Panc1 (cell line): ENCODE results near the gene NEURL4. TPM values are rescaled to one million over a fixed set of nuclear protein-coding genes. Genes with fewer than 3 reads are reported as not detected.

Source experiments
- ATAC-seq: fragments of 200-7000 bp; cut with Tn5 transposase; 2 replicates; pipeline ENCODE4 v1.9.1; 2020; ENCODE audit warnings: mild to moderate bottlenecking, moderate library complexity
- BruUV-seq: library from RNA; stranded (reverse); fragments of 400-500 nt; replicated peaks from 2 replicates; lab custom pipeline; 2021; lab: Mats Ljungman, UMichigan
- CTCF ChIA-PET: fragments of 300-600 bp; sonication (Branson Sonifier 250); formaldehyde crosslinking; loops from one replicate; lab custom pipeline; 2022; ENCODE audit warnings: antibody characterized with exemption; lab: Charles Lee
- POLR2A ChIA-PET: fragments of 300-600 bp; sonication (Branson Sonifier 250); formaldehyde crosslinking; loops from one replicate; lab custom pipeline; 2022; ENCODE audit warnings: antibody characterized with exemption; lab: Charles Lee
- DNase-seq: peaks from one replicate; pipeline ENCODE4 v3.0.0-alpha.2; 2010; ENCODE audit warnings: low read depth, low spot score
- H3K27ac ChIP-seq: 2 replicates; pipeline ENCODE4 v1.5.1; 2011; ENCODE audit warnings: mild to moderate bottlenecking, low read length, inconsistent platforms
- H3K27me3 ChIP-seq: fragments of 200-500 bp; sonication (Bioruptor generic); 2 replicates; pipeline ENCODE4 v1.6.0; 2014; ENCODE audit warnings: low read length, inconsistent platforms; ENCODE audit not compliant: control insufficient read depth, insufficient read depth
- H3K36me3 ChIP-seq: fragments of 200-500 bp; sonication (Bioruptor generic); 2 replicates; pipeline ENCODE4 v1.5.1; 2014; ENCODE audit warnings: inconsistent platforms, mild to moderate bottlenecking, low read length, moderate library complexity; ENCODE audit not compliant: control insufficient read depth, insufficient read depth
- H3K4me1 ChIP-seq: 2 replicates; pipeline ENCODE4 v1.5.1; 2011; ENCODE audit warnings: inconsistent platforms, mild to moderate bottlenecking, low read length, moderate library complexity; ENCODE audit not compliant: control insufficient read depth, insufficient read depth
- H3K4me3 ChIP-seq, 2 experiments: 2 replicates each; pipeline ENCODE4 v1.5.1; 2011 to 2012; ENCODE audit warnings: low read depth in 2 of 2, low read length in 2 of 2, mild to moderate bottlenecking in 2 of 2, inconsistent platforms in 1 of 2, moderate library complexity in 1 of 2
- H3K9me3 ChIP-seq: fragments of 200-500 bp; sonication (Bioruptor generic); 2 replicates; pipeline ENCODE4 v1.5.1; 2014; ENCODE audit warnings: low read depth, mild to moderate bottlenecking, inconsistent platforms, low read length, moderate library complexity; ENCODE audit not compliant: control insufficient read depth, insufficient read depth
- POLR2AphosphoS5 ChIP-seq: IDR thresholded peaks from 2 replicates; pipeline ENCODE4 v1.6.1; 2012; ENCODE audit warnings: mild to moderate bottlenecking, low read depth, low read length, moderate library complexity
- SIN3A ChIP-seq: IDR thresholded peaks from 2 replicates; pipeline ENCODE4 v1.6.1; 2012; ENCODE audit warnings: low read depth, mild to moderate bottlenecking, low read length, moderate library complexity, borderline replicate concordance; ENCODE audit not compliant: insufficient read depth
- TCF7L2 ChIP-seq: IDR thresholded peaks from 2 replicates; pipeline ENCODE4 v1.6.1; 2011; ENCODE audit warnings: mild to moderate bottlenecking, low read depth, low read length, inconsistent platforms
- in situ Hi-C: cut with HindIII; loops from 2 replicates; pipeline ENCODE4 v1.10.0; 2016; ENCODE audit warnings: low sequenced_read_pairs, low pct_unique_long_range_greater_than_20kb
- intact Hi-C: fragments of 100-400 bp; cut with micrococcal nuclease; formaldehyde crosslinking; loops from one replicate; pipeline ENCODE4 v1.10.0; 2022; ENCODE audit not compliant: unreplicated experiment
- total RNA-seq: library from RNA; stranded (reverse); gene quantifications from one replicate; pipeline ENCODE4 v1.2.1, GENCODE V29; 2021; ENCODE audit not compliant: unreplicated experiment
- TF ChIP-seq, protein P1 (sequence below), 2 experiments: IDR thresholded peaks; 2 replicates each; pipeline ENCODE4 v1.6.1; 2011 to 2012; ENCODE audit warnings: low read depth in 2 of 2, control low read depth in 1 of 2, low read length in 1 of 2, mild to moderate bottlenecking in 1 of 2, moderate library complexity in 1 of 2; ENCODE audit not compliant: insufficient read depth in 1 of 2
- TF ChIP-seq, protein P2 (sequence below): fragments of 450-650 bp; IDR thresholded peaks from 2 replicates; pipeline ENCODE4 v1.5.1; 2017; ENCODE audit warnings: mild to moderate bottlenecking

Gene NEURL4
- total RNA-seq, 1 experiment from 2014 or later, result 58.9 TPM

DNA sequence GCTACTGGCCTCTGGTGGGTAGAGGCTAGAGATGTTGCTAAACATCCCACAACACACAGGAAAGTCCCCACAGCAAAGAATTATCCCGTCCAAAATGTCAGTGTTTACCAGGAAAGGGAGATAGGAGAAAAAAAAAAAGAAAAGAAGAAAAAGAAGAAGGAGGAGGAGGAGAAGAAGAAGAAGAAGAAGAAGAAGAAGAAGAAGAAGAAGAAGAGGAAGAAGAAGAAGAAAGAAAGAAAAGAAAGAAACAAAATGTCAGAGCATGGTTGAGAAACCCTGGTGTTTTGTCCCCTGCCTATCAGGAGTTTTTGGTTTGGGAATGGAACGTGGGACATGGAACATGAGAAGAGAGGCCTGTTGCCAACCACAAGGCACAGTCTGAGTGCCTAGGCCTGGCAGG is 28.2 kb upstream of the NEURL4 start:
- no peaks in the 10 kb centered on the region for H3K27me3 ChIP-seq
- H3K36me3 ChIP-seq, result no peaks in the 10 kb centered on the region; the same call in 1 of the 2 replicates
- H3K4me3 ChIP-seq, result no peak overlapping the region
- ATAC-seq, result no peak
- H3K9me3 ChIP-seq, result no peaks in the 10 kb centered on the region
- H3K27ac ChIP-seq, result no peak overlapping the region
- ChIA-PET POLR2A (no interaction called here), CTCF (no interaction called here)
- intact Hi-C loops (loop anchor here (10.0 kb wide), 1 partner anchor 77 kb away; the partner anchor contains the start of genes FGF11 and TMEM102), in situ Hi-C loops (no loop called here)
- TF ChIP-seq POLR2AphosphoS5 (no peak), SIN3A (no peak), TCF7L2 (no peak)
- TF ChIP-seq, protein P1, sequence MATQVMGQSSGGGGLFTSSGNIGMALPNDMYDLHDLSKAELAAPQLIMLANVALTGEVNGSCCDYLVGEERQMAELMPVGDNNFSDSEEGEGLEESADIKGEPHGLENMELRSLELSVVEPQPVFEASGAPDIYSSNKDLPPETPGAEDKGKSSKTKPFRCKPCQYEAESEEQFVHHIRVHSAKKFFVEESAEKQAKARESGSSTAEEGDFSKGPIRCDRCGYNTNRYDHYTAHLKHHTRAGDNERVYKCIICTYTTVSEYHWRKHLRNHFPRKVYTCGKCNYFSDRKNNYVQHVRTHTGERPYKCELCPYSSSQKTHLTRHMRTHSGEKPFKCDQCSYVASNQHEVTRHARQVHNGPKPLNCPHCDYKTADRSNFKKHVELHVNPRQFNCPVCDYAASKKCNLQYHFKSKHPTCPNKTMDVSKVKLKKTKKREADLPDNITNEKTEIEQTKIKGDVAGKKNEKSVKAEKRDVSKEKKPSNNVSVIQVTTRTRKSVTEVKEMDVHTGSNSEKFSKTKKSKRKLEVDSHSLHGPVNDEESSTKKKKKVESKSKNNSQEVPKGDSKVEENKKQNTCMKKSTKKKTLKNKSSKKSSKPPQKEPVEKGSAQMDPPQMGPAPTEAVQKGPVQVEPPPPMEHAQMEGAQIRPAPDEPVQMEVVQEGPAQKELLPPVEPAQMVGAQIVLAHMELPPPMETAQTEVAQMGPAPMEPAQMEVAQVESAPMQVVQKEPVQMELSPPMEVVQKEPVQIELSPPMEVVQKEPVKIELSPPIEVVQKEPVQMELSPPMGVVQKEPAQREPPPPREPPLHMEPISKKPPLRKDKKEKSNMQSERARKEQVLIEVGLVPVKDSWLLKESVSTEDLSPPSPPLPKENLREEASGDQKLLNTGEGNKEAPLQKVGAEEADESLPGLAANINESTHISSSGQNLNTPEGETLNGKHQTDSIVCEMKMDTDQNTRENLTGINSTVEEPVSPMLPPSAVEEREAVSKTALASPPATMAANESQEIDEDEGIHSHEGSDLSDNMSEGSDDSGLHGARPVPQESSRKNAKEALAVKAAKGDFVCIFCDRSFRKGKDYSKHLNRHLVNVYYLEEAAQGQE (IDR thresholded peaks at IDR 0.05; ENCODE audit: insufficient read depth in 1 of 2, low read depth in 2 of 2, low read length in 1 of 2), result no peak
- TF ChIP-seq, protein P2, sequence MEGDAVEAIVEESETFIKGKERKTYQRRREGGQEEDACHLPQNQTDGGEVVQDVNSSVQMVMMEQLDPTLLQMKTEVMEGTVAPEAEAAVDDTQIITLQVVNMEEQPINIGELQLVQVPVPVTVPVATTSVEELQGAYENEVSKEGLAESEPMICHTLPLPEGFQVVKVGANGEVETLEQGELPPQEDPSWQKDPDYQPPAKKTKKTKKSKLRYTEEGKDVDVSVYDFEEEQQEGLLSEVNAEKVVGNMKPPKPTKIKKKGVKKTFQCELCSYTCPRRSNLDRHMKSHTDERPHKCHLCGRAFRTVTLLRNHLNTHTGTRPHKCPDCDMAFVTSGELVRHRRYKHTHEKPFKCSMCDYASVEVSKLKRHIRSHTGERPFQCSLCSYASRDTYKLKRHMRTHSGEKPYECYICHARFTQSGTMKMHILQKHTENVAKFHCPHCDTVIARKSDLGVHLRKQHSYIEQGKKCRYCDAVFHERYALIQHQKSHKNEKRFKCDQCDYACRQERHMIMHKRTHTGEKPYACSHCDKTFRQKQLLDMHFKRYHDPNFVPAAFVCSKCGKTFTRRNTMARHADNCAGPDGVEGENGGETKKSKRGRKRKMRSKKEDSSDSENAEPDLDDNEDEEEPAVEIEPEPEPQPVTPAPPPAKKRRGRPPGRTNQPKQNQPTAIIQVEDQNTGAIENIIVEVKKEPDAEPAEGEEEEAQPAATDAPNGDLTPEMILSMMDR, result no peak
- BruUV-seq, result no TSS peak
- H3K4me1 ChIP-seq, result peaks cover 6% of the 10 kb centered on the region
- DNase-seq, result no peak

DNA sequence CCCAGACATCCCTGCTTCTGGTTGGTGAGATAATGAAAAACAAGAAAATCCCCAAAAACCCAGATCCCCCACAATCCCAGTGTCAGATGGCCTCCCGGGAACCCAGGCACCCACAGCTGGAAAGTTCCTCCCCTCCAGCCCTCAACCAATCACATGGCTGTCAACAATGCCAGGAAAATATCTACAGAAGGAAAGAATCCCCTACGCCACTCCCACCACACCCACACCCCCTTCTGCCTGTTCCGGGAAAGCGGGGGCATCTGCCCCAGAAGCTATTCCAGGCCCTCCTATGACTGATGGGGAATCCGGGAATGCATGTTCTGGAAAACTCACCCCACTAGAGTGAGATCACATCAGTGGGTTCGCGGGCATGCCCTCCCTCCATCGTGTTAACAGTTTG is 27.6 kb upstream of the NEURL4 start:
- ATAC-seq (no peak), DNase-seq (no peak)
- Histone ChIP-seq H3K4me3 (no peak overlapping the region), H3K27me3 (no peaks in the 10 kb centered on the region), H3K27ac (no peak overlapping the region), H3K9me3 (no peaks in the 10 kb centered on the region), H3K36me3 (no peaks in the 10 kb centered on the region; the same call in 1 of the 2 replicates), H3K4me1 (peaks cover 6% of the 10 kb centered on the region)
- BruUV-seq, result no TSS peak
- in situ Hi-C loops (no loop called here), intact Hi-C loops (loop anchor here (10.0 kb wide), 1 partner anchor 78 kb away; the partner anchor contains the start of genes FGF11 and TMEM102)
- ChIA-PET POLR2A (no interaction called here), CTCF (interaction anchor here (0.6 to 2.2 kb wide), 5 partner anchors 9 to 80 kb away, joined by 4 to 11 read pairs (median 9); no protein-coding TSS in a partner anchor)
- TF ChIP-seq SIN3A (no peak), POLR2AphosphoS5 (no peak), TCF7L2 (no peak)
- TF ChIP-seq, protein P2, result no peak
- TF ChIP-seq, protein P1 (IDR thresholded peaks at IDR 0.05; ENCODE audit: insufficient read depth in 1 of 2, low read depth in 2 of 2, low read length in 1 of 2), result no peak
